Caco-2 (cell line): ENCODE results near the gene DCAF7. TPM values are rescaled to one million over a fixed set of nuclear protein-coding genes. Genes with fewer than 3 reads are reported as not detected.

ENCODE experiments used
- BruUV-seq: library from RNA; stranded (reverse); fragments of 400-500 nt; replicated peaks from 2 replicates; lab custom pipeline; 2021; lab: Mats Ljungman, UMichigan
- CTCF ChIA-PET: fragments of 300-600 bp; sonication (Branson Sonifier 250); formaldehyde crosslinking; loops from one replicate; lab custom pipeline; 2022; ENCODE audit warnings: antibody characterized with exemption; lab: Charles Lee
- POLR2A ChIA-PET: fragments of 300-600 bp; sonication (Branson Sonifier 250); formaldehyde crosslinking; loops from one replicate; lab custom pipeline; 2022; ENCODE audit warnings: antibody characterized with exemption; lab: Charles Lee
- DNase-seq, 2 experiments: peaks; one replicate each; pipeline versions ENCODE4 v3.0.0 to v3.0.0-alpha.2; 2020 to 2022
- H3K27me3 ChIP-seq: replicated peaks from 2 replicates; pipeline ENCODE4 v1.6.0; 2011; ENCODE audit warnings: low read length; ENCODE audit not compliant: control insufficient read depth, insufficient read depth
- H3K36me3 ChIP-seq: 2 replicates; pipeline ENCODE4 v1.5.1; 2011; ENCODE audit warnings: low read length; ENCODE audit not compliant: control insufficient read depth, insufficient read depth
- H3K4me1 ChIP-seq: fragments of 250-450 bp; sonication (Bioruptor Pico); 2 replicates; pipeline ENCODE4 v1.5.1; 2020; ENCODE audit warnings: mild to moderate bottlenecking
- H3K4me3 ChIP-seq: 2 replicates; pipeline ENCODE4 v1.5.1; 2011; ENCODE audit warnings: low read depth, mild to moderate bottlenecking, control low read depth, low read length
- H3K9me3 ChIP-seq: fragments of 250-450 bp; sonication (Bioruptor Pico); 2 replicates; pipeline ENCODE4 v1.5.1; 2020; ENCODE audit warnings: mild to moderate bottlenecking, moderate library complexity
- H3K27ac Mint-ChIP-seq: one replicate; pipeline ENCODE4 v1.8.0; 2022; ENCODE audit warnings: mixed read lengths; ENCODE audit not compliant: unreplicated experiment
- H3K27me3 Mint-ChIP-seq: one replicate; pipeline ENCODE4 v1.8.0; 2022; ENCODE audit warnings: mixed read lengths; ENCODE audit not compliant: insufficient read depth, unreplicated experiment
- H3K36me3 Mint-ChIP-seq: one replicate; pipeline ENCODE4 v1.8.0; 2022; ENCODE audit warnings: mild to moderate bottlenecking, mixed read lengths; ENCODE audit not compliant: insufficient read depth, unreplicated experiment
- H3K4me1 Mint-ChIP-seq: one replicate; pipeline ENCODE4 v1.8.0; 2022; ENCODE audit warnings: low read depth, mixed read lengths; ENCODE audit not compliant: unreplicated experiment
- H3K4me3 Mint-ChIP-seq: one replicate; pipeline ENCODE4 v1.8.0; 2022; ENCODE audit warnings: mild to moderate bottlenecking, moderate library complexity, mixed read lengths; ENCODE audit not compliant: unreplicated experiment
- H3K9me3 Mint-ChIP-seq: one replicate; pipeline ENCODE4 v1.8.0; 2022; ENCODE audit warnings: mixed read lengths; ENCODE audit not compliant: unreplicated experiment
- intact Hi-C: fragments of 100-400 bp; cut with micrococcal nuclease; formaldehyde crosslinking; loops from one replicate; pipeline ENCODE4 v1.10.0; 2022; ENCODE audit not compliant: unreplicated experiment
- total RNA-seq: library from RNA; stranded (reverse); gene quantifications from 2 replicates; pipeline ENCODE4 v1.2.3, GENCODE V29; 2022
- TF ChIP-seq, protein P1 (sequence below), 2 experiments: fragments of 200-600 bp in 1 of 2; IDR thresholded peaks; 1 replicate in 1 of 2; 2 replicates in 1 of 2; pipeline versions ENCODE4 v1.5.1 to v1.8.0; 2011 to 2022; ENCODE audit warnings: antibody characterized with exemption in 1 of 2, control low read depth in 1 of 2, inconsistent platforms in 1 of 2, low read depth in 1 of 2, low read length in 1 of 2, mild to moderate bottlenecking in 1 of 2, moderate library complexity in 1 of 2; ENCODE audit not compliant: insufficient read depth in 1 of 2, severe bottlenecking in 1 of 2, unreplicated experiment in 1 of 2

The DCAF7 gene
- total RNA-seq, 1 experiment from 2014 or later = 94.5 TPM

DNA sequence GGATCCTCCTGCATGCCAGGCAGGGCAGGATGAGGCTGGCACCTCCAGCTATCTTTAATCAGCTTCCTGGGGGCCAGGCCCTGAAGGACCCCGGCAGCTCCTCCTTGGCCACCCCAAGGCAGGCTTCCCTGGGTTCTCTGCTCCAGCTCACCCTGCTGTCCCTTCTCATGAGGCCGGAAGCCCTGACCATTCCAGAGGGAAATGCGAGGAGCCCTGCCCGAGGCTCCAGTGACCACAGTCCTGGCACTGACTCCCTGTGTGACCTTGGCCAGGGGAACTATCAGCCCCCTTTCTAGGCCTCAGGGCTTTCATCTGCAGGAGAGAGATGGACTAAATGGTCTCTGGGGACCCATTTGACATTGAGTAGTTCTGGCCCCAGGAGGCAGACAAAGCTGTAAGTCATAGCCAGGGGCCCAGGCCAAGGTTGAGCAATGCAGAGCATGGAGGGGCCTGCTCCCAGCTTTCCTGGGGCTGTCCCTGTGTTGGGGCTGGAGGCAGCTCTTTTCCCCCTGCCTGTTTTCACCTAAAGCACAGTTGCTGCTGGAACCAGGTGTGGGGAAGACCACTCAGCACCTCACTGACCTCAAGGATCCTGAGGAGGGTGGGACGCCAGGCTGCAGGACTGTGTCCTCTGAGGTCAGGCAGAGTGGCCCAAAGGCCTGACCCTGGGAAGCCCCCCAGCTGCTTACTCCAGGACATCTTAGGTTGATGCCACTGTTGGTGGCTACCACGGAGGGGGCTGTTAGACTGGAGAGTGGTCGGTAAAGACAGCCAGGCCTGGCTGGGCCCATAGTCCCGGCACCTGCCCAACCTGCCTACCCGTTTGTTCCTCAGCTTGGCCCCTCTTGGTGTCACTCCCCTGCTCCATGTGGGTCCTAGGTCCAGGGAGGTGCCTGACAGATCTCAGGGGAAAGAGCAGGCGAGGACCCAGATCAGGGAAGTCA, 19.0 kb upstream of the DCAF7 start:
- POLR2A ChIA-PET = no interaction called here
- Histone ChIP-seq H3K9me3 (no peaks in the 10 kb centered on the region), H3K36me3 (no peaks in the 10 kb centered on the region), H3K4me1 (no peaks in the 10 kb centered on the region), H3K27me3 (no peaks in the 10 kb centered on the region), H3K4me3 (no peak overlapping the region)
- BruUV-seq = no TSS peak
- CTCF ChIA-PET = no interaction called here
- H3K27me3 Mint-ChIP-seq = peaks cover 11% of the 10 kb centered on the region
- no peak overlapping the region for H3K4me3 Mint-ChIP-seq
- no peaks in the 10 kb centered on the region for H3K36me3 Mint-ChIP-seq
- no peaks in the 10 kb centered on the region for H3K9me3 Mint-ChIP-seq
- DNase-seq = no peak
- no peaks in the 10 kb centered on the region for H3K4me1 Mint-ChIP-seq
- intact Hi-C loops = no loop called here
- no peak overlapping the region for H3K27ac Mint-ChIP-seq
- TF ChIP-seq, protein P1, sequence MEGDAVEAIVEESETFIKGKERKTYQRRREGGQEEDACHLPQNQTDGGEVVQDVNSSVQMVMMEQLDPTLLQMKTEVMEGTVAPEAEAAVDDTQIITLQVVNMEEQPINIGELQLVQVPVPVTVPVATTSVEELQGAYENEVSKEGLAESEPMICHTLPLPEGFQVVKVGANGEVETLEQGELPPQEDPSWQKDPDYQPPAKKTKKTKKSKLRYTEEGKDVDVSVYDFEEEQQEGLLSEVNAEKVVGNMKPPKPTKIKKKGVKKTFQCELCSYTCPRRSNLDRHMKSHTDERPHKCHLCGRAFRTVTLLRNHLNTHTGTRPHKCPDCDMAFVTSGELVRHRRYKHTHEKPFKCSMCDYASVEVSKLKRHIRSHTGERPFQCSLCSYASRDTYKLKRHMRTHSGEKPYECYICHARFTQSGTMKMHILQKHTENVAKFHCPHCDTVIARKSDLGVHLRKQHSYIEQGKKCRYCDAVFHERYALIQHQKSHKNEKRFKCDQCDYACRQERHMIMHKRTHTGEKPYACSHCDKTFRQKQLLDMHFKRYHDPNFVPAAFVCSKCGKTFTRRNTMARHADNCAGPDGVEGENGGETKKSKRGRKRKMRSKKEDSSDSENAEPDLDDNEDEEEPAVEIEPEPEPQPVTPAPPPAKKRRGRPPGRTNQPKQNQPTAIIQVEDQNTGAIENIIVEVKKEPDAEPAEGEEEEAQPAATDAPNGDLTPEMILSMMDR (IDR thresholded peaks at IDR 0.05; ENCODE audit: insufficient read depth in 1 of 2, low read depth in 1 of 2, low read length in 1 of 2, severe bottlenecking in 1 of 2, unreplicated experiment in 1 of 2) = no peak

DNA sequence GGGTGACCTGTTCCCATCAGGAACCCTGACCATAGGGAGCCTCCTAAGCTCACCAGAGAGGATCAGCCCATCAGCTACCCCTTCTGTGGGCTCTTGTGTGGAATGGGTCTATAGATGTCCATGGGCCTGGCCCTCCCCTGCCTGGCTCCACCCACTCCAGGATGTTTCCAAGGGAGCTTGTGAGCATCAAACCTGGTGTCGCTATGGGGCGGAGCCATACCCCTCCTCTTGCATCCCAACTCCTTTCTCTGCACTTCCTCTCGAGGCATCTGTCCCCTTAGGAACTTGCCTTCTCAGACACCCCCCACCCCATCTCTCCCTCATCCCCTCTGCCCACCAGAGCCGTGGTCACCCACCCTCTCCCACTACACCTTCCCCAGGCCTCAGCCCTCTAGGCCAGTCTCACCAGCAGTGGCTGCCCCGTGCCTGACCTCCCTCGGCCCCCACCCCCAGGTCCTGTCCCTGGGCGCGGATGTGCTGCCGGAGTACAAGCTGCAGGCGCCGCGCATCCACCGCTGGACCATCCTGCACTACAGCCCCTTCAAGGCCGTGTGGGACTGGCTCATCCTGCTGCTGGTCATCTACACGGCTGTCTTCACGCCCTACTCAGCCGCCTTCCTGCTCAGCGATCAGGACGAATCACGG, 16.7 kb upstream of the DCAF7 start:
- BruUV-seq = no TSS peak
- DNase-seq = no peak
- H3K9me3 Mint-ChIP-seq = no peaks in the 10 kb centered on the region
- Histone ChIP-seq H3K4me3 (no peak overlapping the region), H3K4me1 (no peaks in the 10 kb centered on the region), H3K36me3 (no peaks in the 10 kb centered on the region), H3K9me3 (no peaks in the 10 kb centered on the region), H3K27me3 (no peaks in the 10 kb centered on the region)
- POLR2A ChIA-PET = no interaction called here
- H3K27me3 Mint-ChIP-seq = peaks cover 7% of the 10 kb centered on the region
- CTCF ChIA-PET = no interaction called here
- H3K4me3 Mint-ChIP-seq = no peak overlapping the region
- TF ChIP-seq, protein P1 (IDR thresholded peaks at IDR 0.05; ENCODE audit: insufficient read depth in 1 of 2, low read depth in 1 of 2, low read length in 1 of 2, severe bottlenecking in 1 of 2, unreplicated experiment in 1 of 2) = no peak
- no peak overlapping the region for H3K27ac Mint-ChIP-seq
- intact Hi-C loops = no loop called here
- H3K36me3 Mint-ChIP-seq = no peaks in the 10 kb centered on the region
- no peaks in the 10 kb centered on the region for H3K4me1 Mint-ChIP-seq

DNA sequence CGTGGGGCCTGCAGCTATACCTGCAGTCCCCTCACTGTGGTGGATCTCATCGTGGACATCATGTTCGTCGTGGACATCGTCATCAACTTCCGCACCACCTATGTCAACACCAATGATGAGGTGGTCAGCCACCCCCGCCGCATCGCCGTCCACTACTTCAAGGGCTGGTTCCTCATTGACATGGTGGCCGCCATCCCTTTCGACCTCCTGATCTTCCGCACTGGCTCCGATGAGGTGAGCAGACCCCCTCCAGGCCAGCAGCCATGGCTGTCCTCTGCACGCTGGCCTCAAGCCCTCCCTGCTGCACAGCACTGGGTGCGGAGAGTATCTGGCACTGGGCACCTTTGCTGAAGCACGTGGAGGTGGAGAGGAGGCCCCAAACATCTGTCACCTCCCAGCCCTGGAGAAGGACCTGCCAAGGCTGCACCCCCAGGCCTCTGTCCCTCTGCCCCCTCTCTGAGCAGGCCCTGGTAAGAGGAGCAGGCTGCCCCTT, 16.2 kb upstream of the DCAF7 start:
- H3K36me3 ChIP-seq = no peaks in the 10 kb centered on the region
- BruUV-seq = no TSS peak
- TF ChIP-seq, protein P1 (IDR thresholded peaks at IDR 0.05; ENCODE audit: insufficient read depth in 1 of 2, low read depth in 1 of 2, low read length in 1 of 2, severe bottlenecking in 1 of 2, unreplicated experiment in 1 of 2) = no peak
- DNase-seq = no peak
- no peaks in the 10 kb centered on the region for H3K9me3 ChIP-seq
- H3K4me3 ChIP-seq = no peak overlapping the region
- Mint-ChIP-seq H3K4me3 (no peak overlapping the region), H3K27me3 (peaks cover 8% of the 10 kb centered on the region), H3K27ac (no peak overlapping the region), H3K9me3 (no peaks in the 10 kb centered on the region), H3K36me3 (no peaks in the 10 kb centered on the region), H3K4me1 (no peaks in the 10 kb centered on the region)
- ChIA-PET CTCF (no interaction called here), POLR2A (no interaction called here)
- H3K4me1 ChIP-seq = no peaks in the 10 kb centered on the region
- H3K27me3 ChIP-seq = no peaks in the 10 kb centered on the region; the same call in 1 of the 2 replicates
- intact Hi-C loops = no loop called here
